Adrenal gland (tissue), 5 donors: Measurements from ENCODE around the gene GRIN3B.

Experiments used
- CTCF ChIP-seq, 6 experiments: fragments of 450-650 bp in 4 of 6; fragments of 200-600 bp in 2 of 6; sonication (generic) in 1 of 6; IDR thresholded peaks; 1 replicate in 5 of 6; 2 replicates in 1 of 6; pipeline versions ENCODE4 v1.5.1 to v1.8.0; 2016 to 2021; ENCODE audit warnings: antibody characterized with exemption in 6 of 6, mild to moderate bottlenecking in 2 of 6, moderate library complexity in 1 of 6
- POLR2A ChIP-seq, 2 donors: fragments of 450-650 bp; IDR thresholded peaks; one replicate each; pipeline ENCODE4 v1.6.1; 2017; ENCODE audit warnings: antibody characterized with exemption in 2 of 2, mild to moderate bottlenecking in 2 of 2, moderate library complexity in 1 of 2
- donor health status: DM: no; HTN: no; CAD: no.

- TF ChIP-seq CTCF (IDR thresholded peaks at IDR 0.05) = no peak
- TF ChIP-seq POLR2A (IDR thresholded peaks at IDR 0.05) = no peak
Observed at GRCh38 chr19:1047696-1048147, 47.5 kb downstream of the GRIN3B start.
